HG02981 (cell line): ENCODE measurements around the gene SLC9A3.
"Not testable (repeated sequence)": the region's sequence is repeated elsewhere in the genome, so short reads cannot be mapped to it uniquely, and the experiment has no call there.

Experiments
- ATAC-seq: cut with Tn5 transposase; IDR thresholded peaks from one replicate; pipeline ENCODE4 v1.9.1; 2021; ENCODE audit warnings: mild to moderate bottlenecking, moderate library complexity; ENCODE audit not compliant: unreplicated experiment

The SLC9A3 gene

GRCh38 chr5:491856-492155 is 32.4 kb downstream of the SLC9A3 start:
- no peak for ATAC-seq

- no peak for ATAC-seq
Measured at GRCh38 chr5:491119-491855, 33.0 kb downstream of the SLC9A3 start.

- ATAC-seq = no peak
Measured at GRCh38 chr5:490116-491106, 33.8 kb downstream of the SLC9A3 start.

GRCh38 chr5:489689-490080 is 34.6 kb downstream of the SLC9A3 start:
- no peak for ATAC-seq

- no peak for ATAC-seq
Measured at GRCh38 chr5:488744-489688, 35.2 kb downstream of the SLC9A3 start.

GRCh38 chr5:488241-488640 is 36.0 kb downstream of the SLC9A3 start:
- ATAC-seq = no peak

GRCh38 chr5:486597-486996 is 37.7 kb downstream of the SLC9A3 start:
- ATAC-seq = not testable (repeated sequence)

GRCh38 chr5:485946-486491 is 38.2 kb downstream of the SLC9A3 start:
- no peak for ATAC-seq

- no peak for ATAC-seq
Measured at GRCh38 chr5:485113-485945, 38.9 kb downstream of the SLC9A3 start.

GRCh38 chr5:484556-484955 is 39.7 kb downstream of the SLC9A3 start:
- no peak for ATAC-seq

GRCh38 chr5:483434-484140 is 40.7 kb downstream of the SLC9A3 start:
- no peak for ATAC-seq

GRCh38 chr5:483011-483410 is 41.2 kb downstream of the SLC9A3 start:
- ATAC-seq = no peak

GRCh38 chr5:482506-482905 is 41.7 kb downstream of the SLC9A3 start:
- ATAC-seq = no peak

GRCh38 chr5:482021-482420 is 42.2 kb downstream of the SLC9A3 start:
- no peak for ATAC-seq

GRCh38 chr5:481347-481746 is 42.9 kb downstream of the SLC9A3 start:
- no peak for ATAC-seq

GRCh38 chr5:479566-480319 is 44.5 kb downstream of the SLC9A3 start:
- no peak for ATAC-seq

- no peak for ATAC-seq
Measured at GRCh38 chr5:478982-479535, 45.2 kb downstream of the SLC9A3 start.

GRCh38 chr5:478369-478981 is 45.8 kb downstream of the SLC9A3 start:
- ATAC-seq = no peak
